H1 (cell line): Measurements from ENCODE around the gene DUS1L. TPM values are rescaled to one million over a fixed set of nuclear protein-coding genes. Genes with fewer than 3 reads are reported as not detected.

Source experiments
- CREB1 ChIP-seq: IDR thresholded peaks from 2 replicates; pipeline ENCODE4 v1.6.1; 2012; ENCODE audit warnings: inconsistent platforms
- JUN ChIP-seq: IDR thresholded peaks from 2 replicates; pipeline ENCODE4 v1.6.1; 2011; ENCODE audit warnings: low read depth, mild to moderate bottlenecking, improper control_type of control experiment, low read length
- RXRA ChIP-seq: IDR thresholded peaks from 2 replicates; pipeline ENCODE4 v1.6.1; 2011; ENCODE audit warnings: low read depth, mild to moderate bottlenecking, low read length, moderate library complexity; ENCODE audit not compliant: insufficient read depth
- SP1 ChIP-seq: IDR thresholded peaks from 2 replicates; pipeline ENCODE4 v1.6.1; 2011; ENCODE audit warnings: low read depth, low read length
- SRF ChIP-seq: IDR thresholded peaks from 2 replicates; pipeline ENCODE4 v1.6.1; 2011; ENCODE audit warnings: mild to moderate bottlenecking, low read depth, low read length, moderate library complexity
- USF2 ChIP-seq: IDR thresholded peaks from 2 replicates; pipeline ENCODE4 v1.6.1; 2011; ENCODE audit warnings: low read length, improper control_type of control experiment
- YY1 ChIP-seq: IDR thresholded peaks from 2 replicates; pipeline ENCODE4 v1.6.1; 2011; ENCODE audit warnings: low read depth, mild to moderate bottlenecking, low read length
- ZNF274 ChIP-seq: IDR thresholded peaks from 2 replicates; pipeline ENCODE4 v1.7.0; 2012; ENCODE audit warnings: low read length, borderline replicate concordance; ENCODE audit errors: extremely low read depth
- polyA plus RNA-seq, 7 experiments: library from polyadenylated mRNA; depleted of rRNA in 3 of 7; stranded (reverse) in 5 of 7; unstranded in 2 of 7; fragments of >200 nt in 5 of 7; fragments of 200-250 nt in 2 of 7; gene quantifications; 1 replicate in 5 of 7; 2 replicates in 1 of 7; 4 replicates in 1 of 7; pipeline versions ENCODE4 v1.2.1 to v1.2.3, GENCODE V29; 2011 to 2013; ENCODE audit warnings: missing spikeins in 2 of 7, mixed read lengths in 2 of 7
- total RNA-seq: library from RNA; stranded (reverse); fragmentation: NEBNext Ultra II Directional; extraction: Animal tissue kit (Norgen Biotek cat#: 25700); gene quantifications from 2 replicates; pipeline ENCODE4 v1.2.1, GENCODE V29; 2021

Gene DUS1L
- total and polyA plus RNA-seq, 2 of the 8 experiments (the other 6 are each of a cell fraction or from before 2014, with no cell fraction given), result 34.5 to 69.1 TPM

GRCh38 chr17:82089723-82090548 is 24.3 kb upstream of the DUS1L start (continued):
- TF ChIP-seq SRF (no peak), USF2 (no peak), CREB1 (no peak), YY1 (no peak), ZNF274 (no peak), JUN (no peak), RXRA (no peak), SP1 (no peak)
